T47D (cell line): ENCODE data around the gene CD2BP2.
A peak's percentile ranks its signal among the peaks of the same experiment; 100 is the strongest.

Experiments
- DNase-seq, 2 experiments: peaks; one replicate each; pipeline versions ENCODE4 v3.0.0 to v3.0.0-alpha.2; 2011 to 2012; ENCODE audit warnings: low read depth in 1 of 2, low spot score in 1 of 2
- JUND ChIP-seq: IDR thresholded peaks from 2 replicates; pipeline ENCODE4 v1.6.1; 2012; ENCODE audit warnings: low read depth
- in situ Hi-C: cut with HindIII; loops from 2 replicates; pipeline ENCODE4 v1.10.0; 2016; ENCODE audit warnings: low sequenced_read_pairs, low pct_unique_long_range_greater_than_20kb

CD2BP2 gene

DNA sequence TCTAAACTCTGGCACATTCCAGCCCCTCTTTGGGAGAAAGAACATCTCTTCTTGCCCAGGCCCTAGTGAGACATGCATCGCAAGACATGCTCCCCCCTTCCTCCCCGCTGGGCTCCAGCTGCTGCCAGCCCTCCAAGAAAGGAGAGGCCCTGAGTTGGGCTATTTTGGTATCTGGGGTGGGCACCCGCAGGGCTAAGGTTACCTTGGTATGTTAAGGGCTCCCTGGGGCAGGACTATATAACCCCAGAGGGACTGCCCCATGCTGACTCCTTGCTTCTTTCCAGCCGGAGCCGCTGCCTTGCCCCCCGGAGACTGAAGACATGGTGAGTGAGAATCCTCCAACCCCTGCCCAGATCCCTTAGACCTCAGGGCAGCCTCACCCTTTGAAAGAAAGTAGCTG, 19.4 kb upstream of the CD2BP2 start, which contains the start of gene MYL11:
MYL11 (plus strand) TSS at position 265 of the 400 bp plus-strand sequence; CDS start at position 321, 56 bp downstream.
- no peak for TF ChIP-seq JUND
- DNase-seq: no peak
- in situ Hi-C loops: no loop called here

DNA sequence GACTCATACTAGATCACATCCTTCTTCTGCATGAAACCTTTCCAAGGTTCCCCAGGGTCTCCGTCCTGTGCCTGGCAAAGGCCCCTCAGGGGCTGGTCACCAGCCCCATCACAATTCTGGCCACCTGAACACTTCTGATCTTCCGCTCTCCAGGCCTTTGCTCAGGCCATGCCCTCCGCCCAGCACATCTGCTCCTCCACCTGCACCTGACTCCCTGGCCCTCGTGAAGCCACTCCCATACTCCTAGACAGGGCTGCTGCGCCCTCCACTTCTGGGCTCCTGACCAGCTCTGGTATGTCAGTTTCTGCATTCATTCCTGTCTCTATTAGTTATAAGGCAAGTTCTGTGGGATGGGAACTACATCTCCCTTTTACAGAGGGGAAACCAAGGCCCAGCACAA, 17.6 kb upstream of the CD2BP2 start:
- in situ Hi-C loops: no loop called here
- TF ChIP-seq JUND: no peak
- DNase-seq: no peak

DNA sequence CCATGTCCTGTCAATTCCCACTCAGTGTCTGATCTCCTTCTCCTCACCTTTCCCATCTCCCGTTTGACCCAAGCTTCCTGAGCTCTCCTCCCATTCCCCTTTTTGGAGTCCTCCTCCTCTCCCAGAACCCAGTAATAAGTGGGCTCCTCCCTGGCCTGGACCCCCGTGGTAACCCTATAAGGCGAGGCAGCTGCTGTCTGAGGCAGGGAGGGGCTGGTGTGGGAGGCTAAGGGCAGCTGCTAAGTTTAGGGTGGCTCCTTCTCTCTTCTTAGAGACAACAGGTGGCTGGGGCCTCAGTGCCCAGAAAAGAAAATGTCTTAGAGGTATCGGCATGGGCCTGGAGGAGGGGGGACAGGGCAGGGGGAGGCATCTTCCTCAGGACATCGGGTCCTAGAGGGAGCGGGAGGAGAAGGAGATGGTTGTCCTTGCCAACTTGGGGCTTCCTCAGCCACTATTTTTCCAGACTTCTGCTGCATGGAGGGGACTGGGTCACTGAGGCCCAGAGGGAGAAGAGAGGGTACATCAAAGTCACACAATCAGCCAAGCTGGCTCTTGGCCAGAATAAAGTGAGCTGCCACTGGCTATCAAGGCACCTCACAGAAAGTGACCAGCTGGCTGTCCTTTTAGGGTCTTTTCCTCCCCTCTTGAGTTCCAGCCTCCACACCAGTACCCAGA, 17.1 kb upstream of the CD2BP2 start:
- DNase-seq: no peak
- TF ChIP-seq JUND: no peak
- in situ Hi-C loops: no loop called here

DNA sequence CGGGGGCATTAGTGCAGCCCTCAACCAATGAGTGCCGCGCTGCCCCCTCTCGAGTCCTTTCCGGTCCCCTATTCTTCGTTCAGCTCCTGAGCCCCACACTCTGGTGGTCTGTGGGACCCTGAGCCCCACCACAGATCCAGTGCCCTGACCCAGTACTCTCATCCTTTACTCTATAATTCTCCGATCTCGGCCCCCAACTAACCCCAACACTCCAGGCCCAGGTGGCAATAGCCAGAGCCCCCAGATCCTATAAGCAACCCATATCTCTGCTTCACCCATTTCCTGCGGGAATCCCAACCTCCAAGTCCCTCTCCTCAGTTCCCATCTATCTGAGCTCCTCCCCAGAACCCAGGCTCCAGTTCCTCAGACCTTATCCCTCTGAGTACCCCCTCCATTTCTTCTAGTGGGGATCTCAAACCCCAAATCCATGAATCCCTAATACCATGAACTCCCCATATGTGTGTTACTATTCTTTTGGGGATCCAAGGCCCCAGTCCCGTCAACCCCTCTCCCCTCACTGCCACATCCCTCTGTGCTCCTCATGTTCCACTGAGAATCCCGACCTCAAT, 16.2 kb upstream of the CD2BP2 start:
- no peak for DNase-seq
- in situ Hi-C loops: no loop called here
- no peak for TF ChIP-seq JUND

DNA sequence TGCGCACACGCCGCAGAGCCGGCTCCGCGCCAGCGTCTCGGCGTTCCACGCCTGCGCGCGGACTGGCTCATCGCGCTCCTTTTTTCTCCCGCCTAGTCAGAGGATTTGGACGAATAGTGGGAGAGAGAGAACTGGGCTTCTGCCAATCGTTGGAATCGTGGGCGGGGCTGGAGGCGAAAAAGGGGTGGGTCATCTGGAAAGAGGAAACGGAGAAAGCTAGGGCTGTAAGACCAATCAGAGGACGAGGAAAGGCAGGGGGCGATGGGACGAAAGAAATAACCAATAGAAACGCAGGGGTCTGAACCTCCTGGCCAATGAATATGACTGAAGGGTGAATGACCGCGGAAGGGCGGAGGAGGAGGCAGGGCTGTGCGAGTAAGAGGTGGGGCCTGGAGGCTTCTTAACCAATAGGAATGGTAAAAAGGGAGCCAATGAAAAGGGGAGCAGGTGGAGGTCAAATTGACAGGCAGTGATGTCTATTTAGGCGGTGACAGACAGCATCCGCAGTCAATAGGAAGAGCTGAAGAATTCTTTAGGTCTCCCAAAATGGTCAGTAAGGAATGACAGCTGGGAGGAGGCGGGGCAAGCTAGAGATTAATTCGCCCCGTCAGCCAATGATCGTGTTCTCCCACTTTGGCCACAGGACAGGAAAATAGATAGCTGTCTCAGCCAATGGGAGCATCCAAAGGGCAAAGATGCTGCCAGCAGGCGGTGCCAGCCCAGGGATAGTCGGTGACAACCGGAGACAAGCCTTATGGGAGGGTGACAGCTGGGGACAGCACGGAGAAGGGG, 15.5 kb upstream of the CD2BP2 start, which contains the start of gene TBC1D10B:
TBC1D10B (minus strand) TSS at position 39 of the 792 bp plus-strand sequence. CDS start 311 bp downstream, outside the sequence.
- in situ Hi-C loops: no loop called here
- DNase-seq: peak; percentile 97 to 100
- no peak for TF ChIP-seq JUND

DNA sequence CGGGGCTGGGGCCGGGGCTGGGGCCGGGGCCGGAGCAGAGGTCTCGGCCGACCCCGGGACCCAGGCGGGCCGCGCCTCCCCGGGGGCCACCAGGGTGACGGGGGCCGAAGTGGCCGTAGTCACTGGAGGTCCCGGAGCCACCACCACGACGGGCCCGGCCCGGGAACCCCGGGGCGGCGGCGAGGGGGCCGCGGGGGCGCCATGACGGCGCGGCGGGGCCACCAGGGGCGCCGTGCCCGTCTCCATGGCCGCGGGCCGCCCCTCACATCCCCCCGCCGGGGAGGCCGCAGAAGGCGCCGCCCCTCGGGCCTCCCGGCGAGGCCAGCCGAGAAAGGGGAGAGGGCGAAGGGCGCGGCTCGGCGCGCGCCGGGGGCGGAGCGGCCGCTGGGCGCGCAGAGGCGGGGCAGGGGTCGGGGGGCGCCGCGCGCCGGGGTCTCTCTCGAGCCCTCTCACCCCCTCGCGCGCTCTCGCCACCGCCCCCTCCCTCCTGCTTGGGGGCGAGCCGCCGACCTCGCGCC, 14.9 kb upstream of the CD2BP2 start:
- no peak for TF ChIP-seq JUND
- in situ Hi-C loops: no loop called here
- no peak for DNase-seq

DNA sequence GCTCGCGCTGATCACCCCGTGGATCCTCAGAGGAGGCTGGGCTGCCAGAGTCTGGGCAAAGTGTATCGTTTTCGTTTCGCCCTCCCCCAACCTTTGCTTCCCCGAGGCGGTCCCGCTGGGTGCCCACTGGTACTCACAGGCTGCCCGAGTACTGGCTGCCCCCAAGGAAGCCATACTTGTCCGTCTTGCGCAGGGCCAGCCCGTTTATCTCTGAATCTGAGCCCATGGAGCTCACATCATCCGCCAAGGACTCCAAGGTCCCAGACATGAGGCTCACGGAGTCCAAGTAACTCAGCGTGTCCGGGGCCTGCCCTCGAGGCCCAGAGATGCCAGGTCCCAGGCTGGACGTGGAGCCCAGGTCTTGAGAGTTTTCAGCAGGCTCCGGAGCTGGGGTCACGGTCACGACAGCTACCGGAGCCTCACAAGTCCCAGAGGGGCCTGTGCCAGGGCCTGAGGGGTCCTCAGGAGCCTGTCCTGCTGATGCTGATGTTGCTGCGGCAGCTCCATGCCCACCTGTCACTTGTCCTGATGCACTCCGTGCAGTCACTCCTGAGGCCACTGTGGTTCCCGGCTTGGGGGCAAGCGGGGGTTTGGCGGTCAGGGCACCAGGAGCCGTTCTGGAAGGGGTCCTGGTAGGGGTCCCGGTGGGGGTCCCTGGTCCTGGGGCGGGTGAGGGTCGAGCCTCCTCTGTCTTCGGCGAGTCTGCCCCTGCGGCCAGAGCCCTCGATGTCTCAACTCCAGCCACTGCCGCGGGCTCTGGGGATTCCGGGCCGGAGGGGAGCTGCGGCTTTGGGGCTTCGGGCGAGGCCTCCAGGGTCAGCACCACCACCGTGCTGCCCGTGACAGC, 14.2 kb upstream of the CD2BP2 start:
- no peak for TF ChIP-seq JUND
- no peak for DNase-seq
- in situ Hi-C loops: no loop called here

DNA sequence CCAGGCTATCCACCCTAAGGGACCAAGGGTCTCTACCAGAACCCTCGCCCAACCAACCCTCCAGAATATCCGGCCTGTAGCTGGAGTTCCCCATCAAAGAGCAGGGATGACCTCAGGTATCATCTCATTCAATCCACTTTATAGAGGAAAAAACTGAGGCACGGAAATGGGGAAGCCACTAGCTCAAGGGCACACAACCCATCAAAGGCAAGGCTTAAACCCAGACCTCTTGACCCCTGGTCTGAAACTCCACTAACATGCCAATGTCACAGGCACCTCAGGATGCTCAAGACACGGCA, 13.6 kb upstream of the CD2BP2 start:
- no peak for DNase-seq
- no peak for TF ChIP-seq JUND
- in situ Hi-C loops: no loop called here

DNA sequence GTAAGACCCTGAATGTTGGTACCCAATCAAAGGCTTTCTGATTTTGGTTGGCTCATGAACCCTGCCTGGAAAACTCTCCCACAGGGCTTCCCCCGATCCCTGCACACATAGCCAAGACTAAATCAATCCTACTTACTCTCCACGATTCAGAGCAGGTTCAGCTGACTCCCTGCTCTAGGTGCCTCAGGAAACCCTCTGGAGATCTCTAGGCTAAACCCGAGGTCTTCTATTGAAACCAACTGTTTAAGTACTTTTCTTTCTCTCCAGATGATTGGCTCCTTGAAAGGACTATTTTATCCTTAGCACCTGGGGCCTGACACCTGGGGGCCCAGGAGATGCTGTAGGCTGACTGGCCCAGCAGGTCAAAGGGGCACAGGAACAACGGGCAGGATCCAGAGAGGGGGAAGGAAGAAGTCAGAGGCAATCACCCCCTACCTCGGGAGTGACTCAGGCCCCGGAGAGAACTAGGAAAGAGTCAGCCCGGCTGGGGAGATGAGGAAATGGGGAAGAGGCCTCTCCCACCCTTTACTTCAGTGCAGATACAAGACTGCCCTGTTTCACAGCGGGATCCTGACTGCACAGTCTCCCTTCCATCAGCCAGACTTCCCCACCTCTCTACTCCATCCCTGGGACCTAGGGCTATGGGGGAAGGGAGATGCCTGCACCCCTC, 13.1 kb upstream of the CD2BP2 start:
- in situ Hi-C loops: no loop called here
- DNase-seq: no peak
- TF ChIP-seq JUND: no peak

DNA sequence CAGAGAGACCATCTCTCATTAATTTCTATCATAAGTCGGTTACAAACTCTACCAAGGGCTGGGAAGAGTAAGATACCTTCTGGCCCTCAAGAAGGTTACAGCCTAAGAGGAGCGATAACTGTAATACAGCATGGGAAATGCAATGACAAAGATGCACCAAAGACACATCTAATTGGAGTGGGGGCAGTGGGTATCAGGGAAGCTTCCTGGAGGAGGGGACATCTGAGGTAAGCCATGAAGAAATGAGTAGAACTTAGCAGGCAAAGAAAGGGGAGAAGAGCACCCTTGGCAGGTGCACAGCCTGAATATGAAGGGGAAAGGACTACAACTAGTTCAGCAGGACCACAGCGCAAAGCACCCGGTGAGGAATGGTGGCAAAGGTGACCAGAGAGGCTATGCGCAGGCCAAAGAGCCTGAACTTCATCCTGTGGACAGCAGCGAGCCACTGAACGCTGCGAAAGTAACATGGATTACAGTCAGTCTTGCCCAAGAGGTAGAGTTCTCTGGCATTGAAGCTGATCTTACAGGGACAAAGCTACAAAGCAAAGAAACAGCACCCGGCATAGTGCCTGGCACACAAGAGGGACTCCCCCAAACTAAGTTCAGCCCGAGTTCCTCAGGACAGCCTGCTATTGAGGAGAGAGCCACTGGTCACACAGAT, 12.4 kb upstream of the CD2BP2 start:
- in situ Hi-C loops: no loop called here
- no peak for DNase-seq
- no peak for TF ChIP-seq JUND

DNA sequence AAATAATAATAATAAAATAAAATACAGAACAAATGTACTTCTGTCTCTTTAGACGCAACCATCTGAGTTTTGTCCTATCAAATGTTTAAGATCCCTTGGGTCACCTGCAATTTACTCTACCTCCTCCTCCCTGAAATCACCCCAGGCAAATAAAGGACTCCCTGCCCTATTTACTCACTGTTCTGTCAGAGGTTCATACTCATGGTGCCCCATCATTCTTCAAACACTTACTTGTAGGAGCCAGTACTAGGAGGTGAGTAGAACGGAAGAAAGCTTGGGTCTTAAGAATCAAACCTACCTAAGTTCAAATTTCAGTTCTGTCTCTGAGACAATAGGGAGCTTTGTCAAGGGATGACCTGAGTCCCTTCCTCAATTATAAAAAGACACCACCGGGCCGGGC, 11.4 kb upstream of the CD2BP2 start:
- no peak for DNase-seq
- in situ Hi-C loops: no loop called here
- no peak for TF ChIP-seq JUND
